GM08714 (cell line): ENCODE data around the gene EXOC4.
"Not testable (repeated sequence)": the region's sequence is repeated elsewhere in the genome, so short reads cannot be mapped to it uniquely, and the experiment has no call there.

Experiments
- H3K4me3 ChIP-seq: fragments of 200-500 bp; sonication (Bioruptor generic); 2 replicates; pipeline ENCODE4 v1.5.1; 2014; ENCODE audit warnings: mild to moderate bottlenecking, low read length, inconsistent platforms
- ZNF274 ChIP-seq: IDR thresholded peaks from 2 replicates; pipeline ENCODE4 v1.6.1; 2012; ENCODE audit warnings: mild to moderate bottlenecking, low read depth, low read length

EXOC4 gene

DNA sequence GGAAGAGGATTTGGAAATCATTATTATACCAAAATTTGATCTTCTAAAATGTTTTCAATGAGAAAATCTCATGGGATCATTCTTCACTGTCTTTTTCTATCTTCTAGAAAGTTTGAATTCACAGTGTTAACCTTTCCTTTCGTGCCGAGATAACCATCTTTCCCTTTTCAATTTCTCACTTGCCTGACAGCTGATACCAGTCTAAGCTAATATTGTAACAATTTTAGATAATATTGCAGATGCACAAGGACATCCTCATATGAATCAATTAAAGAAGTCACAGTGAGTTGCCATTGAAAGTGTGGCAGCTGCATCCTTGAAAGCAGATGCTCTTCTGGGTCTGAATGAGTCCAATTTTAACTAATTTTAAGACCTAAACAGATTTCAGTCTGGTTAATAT, 734.7 kb downstream of the EXOC4 start:
- no peak for TF ChIP-seq ZNF274
- H3K4me3 ChIP-seq: no peak overlapping the region

DNA sequence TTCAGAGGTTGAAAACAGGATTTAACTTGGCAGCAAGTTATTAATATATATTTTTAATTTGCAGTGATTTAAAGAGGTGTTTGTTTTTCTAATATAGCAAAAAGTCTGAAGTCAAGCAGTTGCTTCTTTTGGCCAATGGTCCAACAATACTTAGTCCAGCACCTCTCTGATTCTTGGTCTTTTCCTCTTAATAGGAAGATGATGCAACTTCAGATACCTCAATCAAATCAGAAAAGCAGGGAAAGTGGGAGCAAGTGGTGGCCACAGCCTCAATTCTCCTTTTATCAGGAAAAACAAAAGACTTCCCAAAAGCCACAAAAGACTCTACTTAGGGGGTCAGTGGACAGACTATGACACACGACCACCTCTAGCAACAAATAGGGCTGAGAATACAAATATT, 740.7 kb downstream of the EXOC4 start:
- TF ChIP-seq ZNF274: no peak
- H3K4me3 ChIP-seq: no peak overlapping the region

DNA sequence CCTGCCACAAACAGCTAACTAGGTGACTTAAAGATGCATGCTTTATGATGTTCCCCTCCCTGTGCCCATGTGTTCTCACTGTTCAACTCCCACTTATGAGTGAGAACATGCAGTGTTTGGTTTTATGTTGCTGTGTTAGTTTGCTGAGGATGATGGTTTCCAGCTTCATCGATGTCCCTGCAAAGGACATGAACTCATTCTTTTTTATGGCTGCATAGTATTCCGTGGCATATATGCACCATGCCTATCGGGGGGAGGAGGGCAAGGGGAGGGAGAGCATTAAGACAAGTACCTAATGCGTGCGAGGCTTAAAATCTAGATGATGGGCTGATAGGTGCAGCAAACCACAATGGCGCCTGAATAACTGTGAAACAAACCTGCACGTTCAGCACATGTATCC, 741.2 kb downstream of the EXOC4 start:
- H3K4me3 ChIP-seq: not testable (repeated sequence)

DNA sequence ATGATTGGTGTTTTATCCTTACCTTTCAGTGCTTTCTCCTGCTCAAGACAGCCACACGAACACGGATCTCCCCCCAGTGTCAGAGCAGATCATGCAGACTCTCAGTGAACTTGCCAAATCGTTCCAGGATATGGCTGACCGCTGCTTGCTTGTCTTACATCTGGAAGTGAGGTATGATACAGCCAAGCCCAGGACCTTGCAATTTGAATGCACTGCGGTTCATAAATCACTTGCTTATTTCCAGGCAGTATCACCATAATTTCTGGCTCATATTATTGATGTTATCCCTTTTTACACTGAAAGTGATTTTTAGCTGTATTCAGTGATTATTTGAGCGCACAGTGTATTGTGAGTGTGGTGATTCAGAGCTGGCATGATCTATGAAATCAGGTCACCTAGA, 744.6 kb downstream of the EXOC4 start:
- TF ChIP-seq ZNF274: no peak
- no peak overlapping the region for H3K4me3 ChIP-seq

DNA sequence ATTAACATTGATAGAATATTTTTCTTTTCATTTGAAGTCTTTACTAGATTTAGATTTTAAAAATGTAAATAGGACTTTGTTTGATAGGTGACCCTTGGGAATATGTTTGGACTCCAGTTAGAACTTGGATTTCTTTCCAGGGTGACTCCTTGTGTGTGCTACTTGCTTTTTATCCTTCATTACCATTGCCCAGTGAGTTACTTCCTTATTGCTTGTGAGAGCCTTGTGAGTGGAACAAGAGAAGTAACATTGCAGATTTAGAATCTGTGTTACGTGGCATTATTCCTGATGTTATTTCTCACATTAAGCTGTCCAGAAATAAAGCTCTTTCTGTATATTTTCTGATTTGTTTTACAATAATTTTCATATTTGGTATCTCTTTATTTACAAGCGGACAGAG, 746.3 kb downstream of the EXOC4 start:
- no peak for TF ChIP-seq ZNF274
- no peak overlapping the region for H3K4me3 ChIP-seq

DNA sequence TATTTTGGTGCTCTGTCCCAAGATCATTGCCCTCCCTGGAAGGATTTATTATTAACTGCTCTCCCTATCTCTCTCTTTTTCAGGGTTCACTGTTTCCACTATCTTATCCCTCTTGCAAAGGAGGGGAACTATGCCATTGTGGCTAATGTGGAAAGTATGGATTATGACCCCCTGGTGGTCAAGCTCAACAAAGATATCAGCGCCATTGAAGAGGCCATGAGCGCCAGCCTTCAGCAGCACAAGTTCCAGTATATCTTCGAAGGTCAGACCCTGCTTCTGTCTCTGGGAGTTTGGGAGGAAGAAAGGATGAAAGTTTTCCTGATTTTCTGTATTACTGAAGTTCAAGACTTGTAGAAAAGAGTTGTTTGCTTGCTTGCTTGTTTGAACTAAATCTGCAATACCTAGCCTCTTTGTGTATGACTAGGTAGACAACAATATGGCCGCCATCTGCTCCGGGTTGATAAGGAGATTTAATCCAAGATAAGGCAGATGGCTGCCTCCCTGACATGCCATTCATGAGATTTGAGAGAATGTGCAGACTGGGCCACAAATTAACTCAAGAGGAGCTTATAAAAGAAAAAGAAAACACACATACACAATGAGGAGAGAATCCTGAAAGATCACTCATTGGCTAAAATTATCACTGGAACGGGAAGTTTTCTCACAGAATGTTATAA, 752.1 kb downstream of the EXOC4 start:
- TF ChIP-seq ZNF274: no peak
- no peak overlapping the region for H3K4me3 ChIP-seq

DNA sequence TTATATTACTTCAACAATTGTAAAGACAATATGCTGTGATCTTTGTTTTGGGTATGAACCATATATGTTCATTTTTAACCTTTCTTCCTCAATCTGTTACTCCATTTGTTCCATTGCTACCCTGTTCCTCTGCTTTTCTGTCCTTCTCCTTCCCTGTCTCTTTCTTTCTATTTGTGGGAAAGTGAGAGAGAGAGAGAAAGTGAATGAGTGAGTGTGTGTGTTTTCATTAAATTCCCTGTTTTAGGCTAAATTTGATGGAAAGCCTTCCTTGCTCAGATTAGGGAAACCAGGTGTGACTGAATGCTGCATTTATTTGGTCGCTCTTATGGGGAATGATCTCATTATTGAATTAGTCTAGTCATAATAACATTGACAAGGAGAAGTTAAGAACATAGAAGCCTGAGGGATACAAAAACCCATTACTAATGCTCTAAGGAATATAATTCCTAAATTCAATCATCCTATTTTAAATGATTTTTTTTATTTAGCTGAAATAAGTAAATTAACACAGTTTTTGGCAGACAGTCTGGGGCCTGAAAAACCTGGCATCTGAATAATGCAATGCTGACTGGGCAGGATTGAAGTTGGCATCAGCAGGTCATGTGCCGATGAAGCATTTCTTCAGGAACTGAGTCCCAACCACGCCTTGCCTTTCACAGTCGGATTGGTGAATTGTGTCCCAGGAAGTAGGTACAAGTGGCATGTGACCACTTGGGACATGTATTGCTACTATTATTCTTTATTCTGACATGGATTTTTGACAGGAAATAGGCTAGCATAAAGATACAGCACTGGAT, 756.6 kb downstream of the EXOC4 start:
- no peak for TF ChIP-seq ZNF274
- no peak overlapping the region for H3K4me3 ChIP-seq

DNA sequence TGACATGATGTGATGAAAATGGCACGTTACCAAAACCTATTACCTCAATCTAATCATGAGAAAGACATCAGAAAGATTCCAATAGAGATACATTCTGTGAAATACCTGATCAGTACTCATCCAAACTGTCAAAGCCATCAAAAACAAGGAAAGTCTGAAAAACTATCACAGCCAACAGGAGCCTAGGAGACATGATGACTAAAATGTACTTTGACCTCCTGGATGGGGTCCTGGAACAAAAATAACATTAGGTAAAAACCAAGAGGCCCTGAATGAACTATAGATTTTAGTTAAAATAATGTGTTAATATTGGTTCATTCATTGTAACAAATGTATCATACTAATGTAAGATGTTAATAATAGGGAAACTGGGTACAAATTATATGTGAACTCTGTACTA, 760.4 kb downstream of the EXOC4 start:
- TF ChIP-seq ZNF274: no peak

DNA sequence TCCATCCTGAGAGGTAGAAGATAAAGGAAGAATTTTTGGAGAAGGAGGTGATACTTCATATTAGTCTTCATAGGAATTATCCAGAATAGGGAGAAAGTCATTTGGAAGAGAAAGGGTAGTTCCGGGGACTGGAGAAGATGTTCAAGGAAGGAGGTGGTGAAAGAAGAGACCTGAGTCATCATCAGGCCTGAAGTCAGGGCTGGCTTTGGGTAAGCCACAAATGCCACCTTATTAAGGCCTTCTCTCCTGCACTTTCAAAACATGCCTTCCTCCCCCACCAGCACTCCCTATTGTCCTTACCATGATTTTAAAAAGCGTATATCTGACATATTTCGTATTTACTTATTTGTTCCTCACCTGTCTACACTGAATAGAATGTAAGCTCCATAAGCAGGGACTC, 762.1 kb downstream of the EXOC4 start:
- no peak overlapping the region for H3K4me3 ChIP-seq
- TF ChIP-seq ZNF274: no peak

More for the DNA sequence above, 760.4 kb downstream of the EXOC4 start:
- no peak overlapping the region for H3K4me3 ChIP-seq

DNA sequence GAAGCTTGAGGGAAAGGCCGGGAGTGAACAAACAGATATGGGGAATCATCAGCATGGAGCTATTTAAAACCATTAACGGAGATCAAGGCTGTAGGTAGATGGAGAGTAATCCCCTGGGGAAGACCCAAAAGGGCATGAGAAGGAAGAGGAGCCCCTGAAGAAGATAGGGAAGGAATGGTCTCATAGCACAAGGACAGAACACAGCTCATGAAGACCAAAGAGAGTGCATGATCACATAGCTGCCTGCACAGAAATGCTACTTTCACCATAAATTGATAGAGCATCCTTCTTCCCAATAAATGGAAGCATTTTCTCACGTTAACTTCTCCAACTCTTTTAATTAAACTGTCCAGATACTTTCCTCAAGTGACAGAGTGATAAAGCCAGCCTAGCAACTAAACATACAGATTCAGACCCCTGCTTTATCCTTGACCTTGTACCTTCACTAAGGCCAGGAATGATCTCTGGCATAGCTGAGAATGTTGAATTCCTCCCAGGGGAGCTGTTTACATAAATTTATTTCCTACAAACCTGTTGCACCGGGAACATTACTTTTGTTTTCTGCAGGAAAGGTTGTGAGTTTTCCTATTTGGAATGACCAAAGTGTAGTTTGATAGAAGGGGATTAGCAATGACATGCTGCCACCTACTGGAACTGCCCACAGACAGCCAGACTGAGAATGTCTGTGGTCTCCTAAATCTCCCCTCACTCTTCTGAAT, 763.5 kb downstream of the EXOC4 start:
- H3K4me3 ChIP-seq: no peak overlapping the region
- no peak for TF ChIP-seq ZNF274

DNA sequence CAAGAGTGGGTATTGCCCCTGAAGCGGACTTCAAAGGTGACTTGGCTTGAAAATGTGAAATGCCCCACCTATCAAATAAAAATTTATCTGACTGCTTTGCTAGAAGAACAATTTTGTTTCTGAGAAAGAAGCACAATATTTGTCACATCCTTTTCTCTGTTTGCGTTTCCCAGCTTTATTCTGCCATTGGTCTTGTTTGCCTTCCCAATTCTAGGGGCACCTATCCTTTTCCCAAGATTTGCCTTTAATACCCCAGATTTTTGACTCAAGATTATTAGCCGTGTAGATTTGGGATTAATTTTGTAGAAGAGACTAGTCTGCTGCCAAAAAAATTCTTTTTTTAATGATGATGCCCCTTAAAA, 764.0 kb downstream of the EXOC4 start:
- TF ChIP-seq ZNF274: no peak
- no peak overlapping the region for H3K4me3 ChIP-seq

DNA sequence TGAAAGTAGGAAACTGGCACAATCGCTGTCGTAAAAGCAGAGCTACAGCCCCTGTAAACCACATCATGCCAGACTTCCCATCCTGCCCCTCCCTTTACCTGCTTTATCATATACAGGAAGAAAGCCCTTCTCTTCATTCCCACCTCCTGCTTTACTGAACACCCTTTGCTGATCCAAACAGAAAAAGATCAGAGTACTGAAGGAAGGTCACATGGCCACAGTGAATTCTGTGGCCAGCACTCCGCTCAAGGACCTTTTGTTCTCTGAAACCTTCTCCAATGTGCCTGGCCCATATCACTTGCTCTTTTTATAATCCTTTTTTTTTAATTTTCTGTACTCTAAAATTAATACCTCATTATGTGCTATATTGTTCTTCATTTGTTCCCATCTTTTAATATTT, 765.4 kb downstream of the EXOC4 start:
- TF ChIP-seq ZNF274: no peak

DNA sequence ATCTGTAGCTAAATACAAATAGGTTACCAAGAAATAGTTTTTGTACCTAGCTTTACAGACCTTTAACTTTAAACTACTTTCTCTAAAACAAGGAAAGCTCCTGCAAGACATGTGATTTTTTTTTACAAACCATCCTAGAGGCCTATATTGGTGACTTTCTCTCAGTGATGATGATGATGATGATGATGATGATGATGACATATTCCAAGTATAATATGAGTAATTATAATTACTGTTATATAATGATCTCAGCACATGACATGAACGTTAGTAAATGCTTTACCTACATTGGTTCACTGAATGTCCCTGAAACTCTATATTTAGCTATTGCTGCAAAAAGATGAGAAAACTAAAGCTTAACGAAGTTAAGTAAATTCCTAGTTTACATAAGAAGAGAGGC, 766.4 kb downstream of the EXOC4 start:
- H3K4me3 ChIP-seq: no peak overlapping the region
- no peak for TF ChIP-seq ZNF274

More for the DNA sequence above, 765.4 kb downstream of the EXOC4 start:
- no peak overlapping the region for H3K4me3 ChIP-seq

DNA sequence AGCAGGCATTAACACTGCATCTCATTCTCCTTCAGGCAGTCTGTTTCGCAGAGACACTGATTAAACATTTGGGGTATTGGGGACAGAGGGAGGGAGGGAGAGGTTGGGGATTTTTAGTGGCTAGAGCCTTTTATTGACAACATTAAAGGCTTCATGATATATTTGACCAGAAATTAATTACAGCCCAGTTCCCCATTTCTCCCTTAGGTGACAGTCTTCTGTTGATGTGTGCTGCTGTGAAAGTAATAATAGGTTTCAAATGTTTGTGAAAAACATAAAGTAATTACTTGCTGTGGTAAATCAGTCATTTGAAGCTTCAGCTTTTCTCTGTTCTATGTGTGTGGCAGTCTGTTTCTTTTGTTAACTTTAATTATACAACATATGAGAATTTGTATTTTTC, 769.0 kb downstream of the EXOC4 start:
- TF ChIP-seq ZNF274: no peak
- H3K4me3 ChIP-seq: no peak overlapping the region
